Measurements from ENCODE around the gene ARID3A.
A peak's percentile ranks its signal among the peaks of the same experiment; 100 is the strongest.

Gene ARID3A

DNA sequence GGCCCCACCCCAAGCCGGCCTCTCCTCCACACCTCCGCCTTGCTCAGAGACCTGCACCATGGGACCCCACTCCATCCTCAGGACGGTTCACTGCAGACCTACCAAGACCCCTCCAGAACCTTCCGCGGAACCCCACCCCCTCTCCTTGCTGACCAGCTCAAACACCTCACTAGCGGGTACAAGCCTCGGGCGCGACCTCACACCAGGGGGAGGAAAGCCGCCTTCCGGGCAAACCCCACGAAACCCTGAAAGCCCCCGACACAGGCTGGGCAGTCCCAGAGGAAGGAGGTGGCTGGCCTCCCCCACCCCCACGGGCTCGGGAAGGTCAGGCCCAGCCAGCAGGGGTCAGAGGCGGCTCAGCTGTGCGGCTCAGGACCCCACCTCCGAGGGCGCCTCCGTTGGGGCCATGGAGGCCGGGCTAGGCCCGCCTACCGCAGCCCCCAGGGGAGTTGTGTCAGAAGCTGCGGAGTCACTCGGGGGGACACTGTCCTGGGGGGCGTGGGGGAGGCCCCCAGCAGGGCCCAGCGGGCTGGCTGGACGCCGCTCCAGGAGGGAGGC lies 84.2 kb downstream of the ARID3A start:
- Histone ChIP-seq H3K4me1 (ENCODE audit: control insufficient read depth, insufficient read depth, low read length) (no peaks in the 10 kb centered on the region), H3K36me3 (ENCODE audit: control insufficient read depth, insufficient read depth, low read length) (peaks cover 9% of the 10 kb centered on the region), H3K4me3 (ENCODE audit: low read length) (no peak overlapping the region), H3K9ac (ENCODE audit: low read length) (no peak overlapping the region), H3K27ac (ENCODE audit: low read depth, low read length) (no peak overlapping the region), H3K27me3 (ENCODE audit: control insufficient read depth, insufficient read depth, low read length) (no peaks in the 10 kb centered on the region)

DNA sequence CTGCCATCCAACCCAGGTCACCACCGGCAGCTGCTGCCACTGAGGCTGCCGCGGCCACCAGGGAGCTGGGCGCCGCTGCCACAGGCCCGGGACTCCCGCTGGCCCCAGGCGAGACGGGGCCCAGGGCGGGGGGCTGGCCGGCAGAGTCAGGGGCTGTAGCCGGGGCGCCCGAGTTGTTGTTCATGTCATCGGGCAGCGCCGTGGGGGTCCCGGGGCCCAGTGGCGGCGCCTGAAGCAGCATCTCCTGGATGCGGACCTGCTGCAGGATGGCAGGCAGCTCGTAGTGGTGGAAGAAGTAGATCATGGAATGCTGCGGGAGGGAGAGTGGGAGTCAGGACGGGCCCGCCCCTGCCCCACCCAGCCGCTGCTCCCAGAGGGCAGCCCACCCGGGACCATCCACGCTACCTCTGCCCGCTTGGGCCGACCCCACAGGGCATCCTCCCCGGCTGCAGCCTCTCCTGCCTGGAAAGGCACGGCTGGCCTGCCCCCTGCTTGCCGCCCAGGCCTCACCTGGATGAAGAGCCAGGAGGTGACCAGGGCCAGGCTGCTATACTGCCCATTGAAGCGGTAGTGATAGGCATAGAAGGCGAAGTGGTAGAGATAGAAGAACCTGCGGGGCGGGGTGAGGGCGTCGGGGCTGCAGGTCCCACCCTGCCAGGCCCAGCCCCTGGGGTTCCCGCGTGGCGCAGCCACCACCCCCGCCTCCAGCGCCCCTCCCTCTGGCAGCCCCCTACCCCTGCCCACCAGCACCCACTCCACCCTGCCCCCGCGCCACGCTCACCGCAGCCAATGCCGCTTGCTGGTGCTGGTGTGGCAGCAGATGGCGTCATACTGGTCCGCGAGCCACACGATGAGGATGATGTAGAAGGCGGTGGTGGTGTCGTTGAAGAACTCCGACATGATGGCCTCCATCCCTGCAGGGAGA lies 85.0 kb downstream of the ARID3A start:
- no peaks in the 10 kb centered on the region for H3K27me3 ChIP-seq (ENCODE audit: control insufficient read depth, insufficient read depth, low read length)
- H3K4me1 ChIP-seq (ENCODE audit: control insufficient read depth, insufficient read depth, low read length), result no peaks in the 10 kb centered on the region
- peaks cover 9% of the 10 kb centered on the region for H3K36me3 ChIP-seq (ENCODE audit: control insufficient read depth, insufficient read depth, low read length)
- H3K9ac ChIP-seq (ENCODE audit: low read length), result no peak overlapping the region
- no peak overlapping the region for H3K4me3 ChIP-seq (ENCODE audit: low read length)
- no peak overlapping the region for H3K27ac ChIP-seq (ENCODE audit: low read depth, low read length)

DNA sequence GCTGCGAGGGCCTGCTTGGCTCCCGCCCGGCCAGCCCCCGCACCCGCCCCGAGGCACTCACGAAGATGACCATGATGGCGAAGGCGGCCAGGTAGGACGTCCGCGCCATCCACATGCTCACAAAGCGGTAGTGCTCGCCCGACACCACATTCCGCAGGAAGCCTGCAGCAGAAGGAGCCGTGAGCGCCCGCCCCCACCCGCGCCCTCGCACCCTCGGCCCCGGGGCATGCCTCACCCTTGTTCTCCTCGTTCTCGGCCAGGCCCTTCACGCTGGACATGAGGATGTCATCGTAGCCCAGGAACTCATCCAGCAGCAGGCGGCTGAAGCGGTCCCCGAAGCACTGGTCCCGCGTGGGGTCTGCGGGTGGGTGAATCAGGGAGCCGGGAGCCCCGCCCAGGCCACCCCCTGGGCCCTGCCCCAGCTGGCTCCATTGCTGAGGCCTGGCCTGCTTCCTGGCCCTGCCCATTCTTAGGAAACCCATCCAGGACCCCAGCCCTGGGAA lies 86.0 kb downstream of the ARID3A start:
- H3K4me3 ChIP-seq (ENCODE audit: low read length), result no peak overlapping the region
- H3K9ac ChIP-seq (ENCODE audit: low read length), result no peak overlapping the region
- peaks cover 6% of the 10 kb centered on the region for H3K4me1 ChIP-seq (ENCODE audit: control insufficient read depth, insufficient read depth, low read length)
- peaks cover 9% of the 10 kb centered on the region for H3K36me3 ChIP-seq (ENCODE audit: control insufficient read depth, insufficient read depth, low read length)
- no peaks in the 10 kb centered on the region for H3K27me3 ChIP-seq (ENCODE audit: control insufficient read depth, insufficient read depth, low read length)
- H3K27ac ChIP-seq (ENCODE audit: low read depth, low read length), result no peak overlapping the region

DNA sequence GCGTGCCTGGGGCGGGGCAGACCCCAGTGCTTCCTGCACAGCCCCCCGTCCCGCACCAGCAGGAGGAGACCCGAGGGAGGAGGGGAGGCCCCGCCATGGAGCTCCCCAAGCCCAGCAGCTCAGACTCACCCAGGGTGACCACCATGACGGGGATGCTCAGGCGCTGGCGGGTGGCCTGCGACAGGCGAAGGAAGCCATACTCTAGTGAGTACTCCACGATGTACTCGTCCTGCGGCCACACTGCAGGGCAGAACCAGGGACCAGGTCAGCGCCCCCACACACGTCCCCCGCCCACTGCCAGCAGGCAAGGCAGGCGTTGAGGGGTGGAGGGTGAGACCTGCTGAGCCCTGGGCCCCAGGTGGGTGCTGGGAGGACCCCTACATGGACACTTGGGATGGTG lies 86.5 kb downstream of the ARID3A start:
- no peak overlapping the region for H3K27ac ChIP-seq (ENCODE audit: low read depth, low read length)
- H3K4me3 ChIP-seq (ENCODE audit: low read length), result no peak overlapping the region
- no peaks in the 10 kb centered on the region for H3K27me3 ChIP-seq (ENCODE audit: control insufficient read depth, insufficient read depth, low read length)
- peaks cover 9% of the 10 kb centered on the region for H3K36me3 ChIP-seq (ENCODE audit: control insufficient read depth, insufficient read depth, low read length)
- H3K4me1 ChIP-seq (ENCODE audit: control insufficient read depth, insufficient read depth, low read length), result peaks cover 11% of the 10 kb centered on the region
- H3K9ac ChIP-seq (ENCODE audit: low read length), result no peak overlapping the region

DNA sequence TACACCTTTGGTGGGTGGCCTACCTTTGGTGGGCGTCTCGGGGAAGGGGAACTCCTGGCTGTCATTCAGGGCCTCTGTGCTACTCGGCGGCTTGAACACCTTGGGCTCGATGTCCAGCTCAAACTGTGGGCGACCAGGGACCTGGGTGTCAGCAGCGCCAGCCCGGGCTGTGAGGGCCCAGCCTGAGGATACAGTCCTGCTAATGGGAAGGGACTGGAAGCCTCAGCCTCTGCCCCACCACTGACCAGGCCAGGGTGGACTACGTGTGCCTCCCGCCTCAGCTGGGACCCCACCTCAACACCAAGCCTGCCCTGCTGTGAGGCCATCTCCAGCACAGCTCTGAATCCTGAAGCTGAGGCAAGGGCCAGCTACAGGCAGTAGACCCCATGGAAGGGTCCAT lies 87.4 kb downstream of the ARID3A start:
- H3K4me3 ChIP-seq (ENCODE audit: low read length), result no peak overlapping the region
- no peak overlapping the region for H3K9ac ChIP-seq (ENCODE audit: low read length)
- peaks cover 9% of the 10 kb centered on the region for H3K36me3 ChIP-seq (ENCODE audit: control insufficient read depth, insufficient read depth, low read length)
- peaks cover 19% of the 10 kb centered on the region for H3K4me1 ChIP-seq (ENCODE audit: control insufficient read depth, insufficient read depth, low read length)
- H3K27ac ChIP-seq (ENCODE audit: low read depth, low read length), result no peak overlapping the region
- no peaks in the 10 kb centered on the region for H3K27me3 ChIP-seq (ENCODE audit: control insufficient read depth, insufficient read depth, low read length)

DNA sequence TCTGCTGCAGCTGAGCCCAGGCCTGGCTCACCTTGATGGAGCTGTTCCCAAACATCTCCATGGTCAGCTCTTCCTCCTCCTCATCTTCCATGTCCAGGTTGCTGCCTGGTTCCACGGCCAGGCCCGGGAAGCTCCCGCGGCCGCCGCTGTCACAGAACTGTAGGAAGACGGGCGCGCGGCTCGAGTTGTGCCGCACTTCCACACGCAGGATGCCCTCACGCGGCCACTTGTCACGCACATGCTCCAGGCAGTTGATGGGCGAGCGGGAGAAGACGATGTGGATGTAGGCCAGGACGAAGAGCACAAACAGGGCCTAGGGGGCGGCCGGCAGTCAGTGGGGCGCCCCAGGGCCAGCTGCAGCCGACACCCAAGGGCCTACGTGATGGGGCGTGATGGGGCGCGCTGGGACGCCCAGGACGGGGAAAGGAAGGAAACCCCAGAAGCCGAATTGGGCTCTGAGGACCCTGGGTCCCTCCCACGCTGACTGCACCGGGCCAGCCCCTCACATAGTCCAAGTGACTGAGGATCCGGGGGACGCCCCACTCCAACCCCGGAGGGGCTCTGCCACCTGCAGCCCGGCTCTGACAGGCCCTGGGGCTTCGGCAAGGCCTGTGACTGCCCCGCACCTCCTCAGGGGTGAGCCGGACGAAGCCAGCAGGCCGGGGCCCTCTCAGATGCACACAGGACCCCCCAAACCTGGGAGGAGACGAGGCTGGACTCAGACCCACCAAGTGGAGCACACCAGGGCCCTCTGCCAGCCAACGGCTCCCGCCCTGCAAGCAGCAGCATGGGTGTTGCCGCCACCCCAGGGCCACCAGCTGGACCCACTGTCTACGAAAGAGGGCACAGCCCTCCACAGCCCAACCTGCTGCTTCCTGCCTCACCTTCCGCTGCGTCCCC lies 88.6 kb downstream of the ARID3A start:
- H3K27ac ChIP-seq (ENCODE audit: low read depth, low read length), result no peak overlapping the region
- no peak overlapping the region for H3K9ac ChIP-seq (ENCODE audit: low read length)
- no peak overlapping the region for H3K4me3 ChIP-seq (ENCODE audit: low read length)
- H3K4me1 ChIP-seq (ENCODE audit: control insufficient read depth, insufficient read depth, low read length), result peaks cover 24% of the 10 kb centered on the region
- no peaks in the 10 kb centered on the region for H3K27me3 ChIP-seq (ENCODE audit: control insufficient read depth, insufficient read depth, low read length)
- peaks cover 7% of the 10 kb centered on the region for H3K36me3 ChIP-seq (ENCODE audit: control insufficient read depth, insufficient read depth, low read length)

DNA sequence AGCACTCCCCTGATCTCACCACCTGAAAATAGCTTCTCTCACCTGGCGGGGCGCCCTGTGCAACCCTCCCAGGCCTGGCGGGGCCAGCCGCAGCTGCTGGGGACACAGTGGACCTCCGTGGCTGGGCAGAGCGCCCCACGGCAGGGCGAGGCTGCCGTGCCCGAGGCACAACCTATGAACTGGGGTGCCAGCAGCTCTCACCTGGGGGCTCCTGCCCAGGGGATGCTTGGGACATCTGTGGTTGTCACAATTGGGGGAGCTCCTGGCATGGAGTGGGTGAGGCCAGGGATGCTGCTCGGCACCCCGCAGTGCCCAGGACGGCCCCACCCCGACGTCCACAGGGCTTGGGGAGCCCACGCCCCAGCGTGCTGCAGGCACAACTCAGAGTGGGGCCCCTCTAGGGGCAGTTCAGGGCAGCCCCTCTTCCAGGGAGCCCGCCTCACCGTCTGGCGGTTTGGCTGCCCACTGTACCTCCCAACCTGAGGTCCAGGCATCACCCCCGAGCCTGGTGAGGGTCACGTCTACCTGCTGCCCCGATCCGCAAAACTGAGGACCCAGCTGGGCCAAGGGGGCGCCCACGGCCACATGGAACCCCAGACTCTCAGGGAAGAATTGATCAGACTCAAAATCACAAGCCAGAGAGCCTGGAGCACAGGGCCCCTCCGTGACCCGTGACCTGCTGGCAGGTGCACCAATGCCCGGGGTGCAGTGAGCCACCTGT lies 89.4 kb downstream of the ARID3A start:
- Histone ChIP-seq H3K36me3 (ENCODE audit: control insufficient read depth, insufficient read depth, low read length) (peaks cover 3% of the 10 kb centered on the region), H3K4me3 (ENCODE audit: low read length) (peak overlapping the region; percentile 7), H3K9ac (ENCODE audit: low read length) (no peak overlapping the region), H3K4me1 (ENCODE audit: control insufficient read depth, insufficient read depth, low read length) (peaks cover 29% of the 10 kb centered on the region), H3K27me3 (ENCODE audit: control insufficient read depth, insufficient read depth, low read length) (no peaks in the 10 kb centered on the region), H3K27ac (ENCODE audit: low read depth, low read length) (no peak overlapping the region)

DNA sequence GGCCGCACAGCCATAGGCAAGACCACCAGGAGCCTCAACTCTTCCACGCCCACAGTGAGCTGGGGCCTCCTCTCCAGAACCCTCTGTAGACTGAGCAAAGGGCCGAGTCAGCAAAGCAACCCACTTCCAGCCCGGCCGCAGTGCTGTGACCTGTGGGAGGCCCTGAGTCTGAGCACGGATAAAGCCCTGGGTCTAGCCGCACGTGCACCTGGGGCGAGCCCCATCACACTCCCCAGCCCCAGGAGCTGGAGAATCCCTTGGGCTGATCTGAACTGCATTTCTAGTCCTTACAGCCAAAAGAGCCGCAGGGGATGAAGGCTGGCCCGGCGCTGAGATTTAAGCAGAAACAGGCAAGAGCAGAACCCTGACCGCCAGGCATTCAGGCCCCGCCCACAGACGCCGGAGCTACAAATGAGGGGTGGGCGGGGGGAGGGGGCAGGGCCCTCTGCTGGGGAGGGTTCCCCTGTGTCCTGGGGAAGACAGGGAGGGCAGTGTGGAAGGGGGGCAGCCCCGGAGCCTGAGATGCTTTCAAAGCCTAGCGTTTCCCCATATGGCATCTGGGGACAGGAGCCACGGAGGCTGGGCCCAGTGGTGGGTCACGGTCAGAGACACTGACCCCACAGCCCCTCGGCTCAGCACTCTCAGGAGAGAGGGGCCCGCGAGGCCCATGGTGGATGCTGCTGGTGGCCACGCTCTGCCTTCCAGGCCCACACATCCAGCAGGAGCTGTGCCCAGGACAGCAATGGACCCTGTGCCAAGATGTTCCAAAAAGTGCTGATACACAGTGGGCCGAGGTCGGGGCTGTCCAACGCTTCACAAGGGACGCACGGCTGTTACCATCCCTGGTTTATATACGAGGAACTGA lies 90.2 kb downstream of the ARID3A start:
- Histone ChIP-seq H3K27ac (ENCODE audit: low read depth, low read length) (no peak overlapping the region), H3K36me3 (ENCODE audit: control insufficient read depth, insufficient read depth, low read length) (peaks cover 3% of the 10 kb centered on the region), H3K4me1 (ENCODE audit: control insufficient read depth, insufficient read depth, low read length) (peaks cover 29% of the 10 kb centered on the region), H3K4me3 (ENCODE audit: low read length) (peak overlapping the region; percentile 7), H3K9ac (ENCODE audit: low read length) (no peak overlapping the region), H3K27me3 (ENCODE audit: control insufficient read depth, insufficient read depth, low read length) (no peaks in the 10 kb centered on the region)

DNA sequence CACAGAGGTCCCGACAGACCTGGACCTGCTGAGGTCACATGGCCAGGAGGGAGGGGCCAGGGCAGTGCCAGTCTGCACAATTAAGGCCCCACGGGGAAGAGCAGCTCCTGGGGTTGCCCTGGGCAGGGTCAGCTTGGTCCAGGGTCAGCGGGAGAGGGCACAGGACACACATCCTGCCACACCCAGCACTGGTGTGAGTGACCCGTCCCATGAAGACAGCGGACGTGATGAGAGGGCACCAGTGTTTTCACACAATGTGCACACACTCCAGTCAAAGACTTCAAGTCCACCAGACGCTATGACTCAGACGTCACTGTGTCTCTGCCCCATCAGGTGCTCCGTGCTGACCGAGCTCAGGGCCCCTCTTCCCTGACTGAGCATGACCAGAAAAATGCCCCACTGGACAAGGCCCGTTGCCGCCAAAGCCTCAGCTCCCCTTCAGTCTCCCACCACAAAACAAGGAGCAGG lies 90.8 kb downstream of the ARID3A start:
- Histone ChIP-seq H3K27ac (ENCODE audit: low read depth, low read length) (peak overlapping the region; percentile 6), H3K4me1 (ENCODE audit: control insufficient read depth, insufficient read depth, low read length) (peaks cover 29% of the 10 kb centered on the region), H3K4me3 (ENCODE audit: low read length) (peak overlapping the region; percentile 44), H3K9ac (ENCODE audit: low read length) (no peak overlapping the region), H3K36me3 (ENCODE audit: control insufficient read depth, insufficient read depth, low read length) (peaks cover 3% of the 10 kb centered on the region), H3K27me3 (ENCODE audit: control insufficient read depth, insufficient read depth, low read length) (no peaks in the 10 kb centered on the region)

DNA sequence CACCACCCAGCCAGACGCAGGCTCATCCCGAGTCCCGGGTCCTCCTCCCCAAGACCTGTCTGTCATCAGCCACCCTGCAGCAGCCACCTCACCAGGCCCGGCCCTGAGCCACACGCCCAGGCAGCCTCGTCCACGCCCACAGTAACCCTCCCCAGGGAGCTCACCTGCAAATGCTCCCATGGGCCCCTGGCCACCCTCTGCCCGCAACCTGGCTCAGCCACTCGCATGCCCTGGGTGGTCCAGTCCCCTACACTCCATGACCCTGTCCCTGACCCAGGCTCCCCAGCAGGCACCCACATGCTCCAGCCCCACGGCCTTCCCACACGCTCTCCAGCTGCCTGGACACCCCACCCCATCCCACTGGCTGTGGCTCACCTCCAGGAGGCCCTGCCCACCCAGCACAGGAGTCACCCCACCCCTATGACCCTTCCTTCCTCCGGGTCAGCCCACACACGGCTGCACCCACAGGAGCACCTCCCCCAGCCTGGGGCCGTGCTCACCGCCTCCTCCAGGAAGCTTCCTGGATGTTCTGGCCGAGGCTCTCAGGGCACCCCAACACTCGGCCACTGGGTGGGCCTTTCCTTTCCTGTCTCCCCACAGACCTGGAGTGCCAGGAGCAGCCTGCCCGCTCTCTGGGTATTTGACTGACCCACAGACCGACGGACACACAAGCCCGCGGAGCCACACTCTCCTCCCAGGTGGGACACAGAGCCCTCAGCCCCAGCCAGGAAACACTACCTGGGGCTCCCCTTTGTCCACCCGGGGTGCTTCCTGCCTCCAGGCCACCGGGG lies 91.5 kb downstream of the ARID3A start:
- Histone ChIP-seq H3K4me1 (ENCODE audit: control insufficient read depth, insufficient read depth, low read length) (peaks cover 29% of the 10 kb centered on the region), H3K9ac (ENCODE audit: low read length) (no peak overlapping the region), H3K27ac (ENCODE audit: low read depth, low read length) (peak overlapping the region; percentile 6), H3K27me3 (ENCODE audit: control insufficient read depth, insufficient read depth, low read length) (no peaks in the 10 kb centered on the region), H3K36me3 (ENCODE audit: control insufficient read depth, insufficient read depth, low read length) (peaks cover 3% of the 10 kb centered on the region), H3K4me3 (ENCODE audit: low read length) (peak overlapping the region; percentile 44)

Data from rectal smooth muscle tissue (tissue), 1 donor.